HepG2 (cell line): ENCODE results near the gene CKS1B. TPM values are rescaled to one million over a fixed set of nuclear protein-coding genes. Genes with fewer than 3 reads are reported as not detected.

Source experiments
- ARNT ChIP-seq: fragments of 450-650 bp; IDR thresholded peaks from 2 replicates; pipeline ENCODE4 v1.6.1; 2017
- CC2D1A ChIP-seq: sonication (generic); formaldehyde crosslinking; IDR thresholded peaks from 2 replicates; pipeline ENCODE4 v1.8.1; 2023; ENCODE audit warnings: mild to moderate bottlenecking, missing genetic modification reagents
- DR1 ChIP-seq: sonication (generic); formaldehyde crosslinking; IDR thresholded peaks from 2 replicates; pipeline ENCODE4 v1.8.0; 2021; ENCODE audit warnings: mild to moderate bottlenecking, missing genetic modification reagents, inconsistent platforms
- GATA4 ChIP-seq: sonication (generic); IDR thresholded peaks from 2 replicates; pipeline ENCODE4 v1.6.1; 2016; ENCODE audit warnings: antibody characterized with exemption, low read depth, borderline replicate concordance
- HDAC2 ChIP-seq: sonication (generic); formaldehyde crosslinking; IDR thresholded peaks from 2 replicates; pipeline ENCODE4 v1.4.0; 2020; ENCODE audit warnings: missing genetic modification reagents
- IKZF4 ChIP-seq: sonication (generic); formaldehyde crosslinking; IDR thresholded peaks from 2 replicates; pipeline ENCODE4 v1.5.1; 2020; ENCODE audit warnings: borderline replicate concordance, mild to moderate bottlenecking, low read depth, missing genetic modification reagents; ENCODE audit errors: not compliant biosample characterization
- KAT7 ChIP-seq: IDR thresholded peaks from 2 replicates; pipeline ENCODE4 v1.6.1; 2018; ENCODE audit warnings: borderline replicate concordance, missing compliant biosample characterization
- MBD4 ChIP-seq: IDR thresholded peaks from 2 replicates; pipeline ENCODE4 v1.6.1; 2012; ENCODE audit warnings: low read length, inconsistent platforms, borderline replicate concordance
- NFIC ChIP-seq: IDR thresholded peaks from 2 replicates; pipeline ENCODE4 v1.6.1; 2012; ENCODE audit warnings: mild to moderate bottlenecking, low read length, inconsistent platforms
- NR2C2 ChIP-seq: sonication (generic); formaldehyde crosslinking; IDR thresholded peaks from 2 replicates; pipeline ENCODE4 v1.4.0; 2020; ENCODE audit warnings: missing genetic modification reagents, mild to moderate bottlenecking, moderate library complexity, borderline replicate concordance
- RORA ChIP-seq: sonication (generic); formaldehyde crosslinking; IDR thresholded peaks from 2 replicates; pipeline ENCODE4 v1.5.0; 2020; ENCODE audit warnings: mild to moderate bottlenecking, missing genetic modification reagents, moderate library complexity
- SP1 ChIP-seq, 2 experiments: fragments of 450-650 bp in 1 of 2; sonication (generic) in 1 of 2; formaldehyde crosslinking in 1 of 2; IDR thresholded peaks; 2 replicates each; pipeline versions ENCODE4 v1.4.0 to v1.6.1; 2016 to 2020; ENCODE audit warnings: missing genetic modification reagents in 1 of 2
- SRSF4 ChIP-seq: fragments of 200-400 bp; formaldehyde crosslinking; IDR thresholded peaks from one replicate; pipeline ENCODE4 v1.6.1; 2018; ENCODE audit warnings: mild to moderate bottlenecking, low read depth, low read length, moderate library complexity; ENCODE audit not compliant: poor library complexity, severe bottlenecking
- STAT5B ChIP-seq: sonication (generic); formaldehyde crosslinking; IDR thresholded peaks from 2 replicates; pipeline ENCODE4 v1.4.0; 2020; ENCODE audit warnings: missing genetic modification reagents
- SYNCRIP ChIP-seq: fragments of 200-400 bp; formaldehyde crosslinking; IDR thresholded peaks from 2 replicates; pipeline ENCODE4 v1.6.1; 2018; ENCODE audit warnings: mild to moderate bottlenecking, low read depth, low read length; ENCODE audit not compliant: insufficient read depth
- THAP11 ChIP-seq: IDR thresholded peaks from 2 replicates; pipeline ENCODE4 v1.6.1; 2016; ENCODE audit warnings: missing biosample characterization, missing genetic modification reagents
- ZBTB1 ChIP-seq: sonication (generic); formaldehyde crosslinking; IDR thresholded peaks from 2 replicates; pipeline ENCODE4 v1.4.0; 2020; ENCODE audit warnings: missing genetic modification reagents, borderline replicate concordance
- ZBTB42 ChIP-seq: sonication (generic); formaldehyde crosslinking; IDR thresholded peaks from 2 replicates; pipeline ENCODE4 v1.5.0; 2020; ENCODE audit warnings: mild to moderate bottlenecking, missing genetic modification reagents
- ZFX ChIP-seq: sonication (generic); formaldehyde crosslinking; IDR thresholded peaks from 2 replicates; pipeline ENCODE4 v1.4.0; 2020; ENCODE audit warnings: mild to moderate bottlenecking, low read depth, missing genetic modification reagents, moderate library complexity
- ZMYM2 ChIP-seq: sonication (generic); formaldehyde crosslinking; IDR thresholded peaks from 2 replicates; pipeline ENCODE4 v1.8.0; 2022; ENCODE audit warnings: mild to moderate bottlenecking, missing genetic modification reagents
- ZNF180 ChIP-seq: sonication (generic); formaldehyde crosslinking; IDR thresholded peaks from 2 replicates; pipeline ENCODE4 v1.4.0; 2020; ENCODE audit warnings: low read depth, missing genetic modification reagents, borderline replicate concordance
- ZNF230 ChIP-seq: sonication (generic); formaldehyde crosslinking; IDR thresholded peaks from 2 replicates; pipeline ENCODE4 v1.4.0; 2020; ENCODE audit warnings: mild to moderate bottlenecking, missing genetic modification reagents
- ZNF235 ChIP-seq: sonication (generic); formaldehyde crosslinking; IDR thresholded peaks from 2 replicates; pipeline ENCODE4 v1.8.1; 2023; ENCODE audit warnings: mild to moderate bottlenecking, missing genetic modification reagents, borderline replicate concordance
- ZNF274 ChIP-seq: sonication (generic); formaldehyde crosslinking; IDR thresholded peaks from 2 replicates; pipeline ENCODE4 v1.5.1; 2020; ENCODE audit warnings: mild to moderate bottlenecking, missing genetic modification reagents
- ZNF329 ChIP-seq: sonication (generic); formaldehyde crosslinking; IDR thresholded peaks from 2 replicates; pipeline ENCODE4 v1.9.0; 2021; ENCODE audit warnings: low read depth, mild to moderate bottlenecking, missing genetic modification reagents
- ZNF44 ChIP-seq: sonication (generic); formaldehyde crosslinking; IDR thresholded peaks from 2 replicates; pipeline ENCODE4 v1.5.1; 2020; ENCODE audit warnings: mild to moderate bottlenecking, missing genetic modification reagents
- ZNF556 ChIP-seq: sonication (generic); formaldehyde crosslinking; IDR thresholded peaks from 2 replicates; pipeline ENCODE4 v1.4.0; 2020; ENCODE audit warnings: mild to moderate bottlenecking, missing genetic modification reagents, borderline replicate concordance
- polyA plus RNA-seq, 8 experiments: library from polyadenylated mRNA; depleted of rRNA in 3 of 8; stranded (reverse) in 7 of 8; unstranded in 1 of 8; fragments of >200 nt; fragmentation: Illumina TruSeq in 4 of 8; extraction: Trizol in 4 of 8; gene quantifications; 2 replicates each; pipeline versions ENCODE4 v1.2.1 to v1.2.3, GENCODE V29; 2011 to 2016; ENCODE audit warnings: low read depth in 4 of 8, missing spikeins in 1 of 8, mixed read lengths in 1 of 8; ENCODE audit not compliant: insufficient read depth in 1 of 8
- total RNA-seq, 5 experiments: library from RNA; depleted of rRNA; stranded (reverse); fragments of >200 nt; fragmentation: Illumina TruSeq; extraction: Trizol; gene quantifications; 2 replicates each; pipeline ENCODE4 v1.2.3, GENCODE V29; 2016; ENCODE audit warnings: low read depth in 1 of 5
- TF ChIP-seq, protein P1 (sequence below): sonication (generic); formaldehyde crosslinking; IDR thresholded peaks from 2 replicates; pipeline ENCODE4 v1.5.1; 2020; ENCODE audit warnings: missing genetic modification reagents, mild to moderate bottlenecking, borderline replicate concordance
- TF ChIP-seq, protein P2 (sequence below): sonication (generic); formaldehyde crosslinking; IDR thresholded peaks from 2 replicates; pipeline ENCODE4 v1.4.0; 2020; ENCODE audit warnings: missing genetic modification reagents
- TF ChIP-seq, protein P3 (sequence below): sonication (generic); formaldehyde crosslinking; IDR thresholded peaks from 2 replicates; pipeline ENCODE4 v1.8.0; 2022; ENCODE audit warnings: mild to moderate bottlenecking, missing genetic modification reagents, moderate library complexity

The CKS1B gene
- total and polyA plus RNA-seq, 2 of the 13 experiments (the other 11 are each of a cell fraction or from before 2014, with no cell fraction given): 217 to 222 TPM

DNA sequence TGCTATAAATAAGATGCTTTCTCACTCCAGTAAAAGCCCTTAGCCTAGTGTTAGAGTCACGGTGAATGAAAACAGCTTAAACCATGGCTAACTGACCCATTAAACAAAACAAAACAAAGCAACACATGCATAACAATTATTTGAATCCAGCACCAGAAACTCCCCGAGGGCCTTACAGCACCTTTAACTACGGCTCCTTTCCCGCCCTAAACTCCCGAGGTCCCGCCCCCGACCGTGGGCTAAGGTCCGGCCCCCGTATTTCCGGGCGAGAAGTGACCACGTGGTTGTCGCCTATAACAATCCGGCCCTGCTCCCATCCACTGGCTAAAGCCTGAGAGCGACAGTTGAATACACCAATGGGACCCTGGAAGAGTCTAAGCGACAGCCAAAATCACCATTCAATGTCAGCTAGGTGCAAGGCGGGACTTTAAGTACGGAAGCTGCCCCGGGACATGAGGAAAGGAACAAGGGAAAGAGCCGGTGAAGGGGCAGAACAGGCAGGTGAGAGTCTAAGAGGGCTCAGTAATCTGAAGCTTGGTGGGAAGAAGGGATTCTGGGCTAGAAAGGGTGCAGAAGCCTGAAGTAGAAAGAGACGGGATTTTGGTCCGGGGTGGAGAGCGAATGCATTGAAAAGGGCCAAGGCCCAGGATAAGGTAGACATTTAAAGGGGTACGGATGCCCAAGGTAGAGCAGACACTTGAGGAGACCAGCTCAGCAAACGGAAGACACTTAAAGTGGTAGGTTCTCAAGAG, 8.6 kb downstream of the CKS1B start, which contains the start of gene FLAD1 (continued):
- peak; percentile 75; the same call in 1 of the 2 replicates for TF ChIP-seq ZNF44 (CRISPR knock-in tag)
- no peak; the same call in 1 of the 2 replicates for TF ChIP-seq ZNF556 (CRISPR knock-in tag)
- TF ChIP-seq MBD4: no peak
- TF ChIP-seq ZBTB1 (CRISPR knock-in tag): no peak
- peak; percentile 90 for TF ChIP-seq THAP11 (CRISPR knock-in tag)
- TF ChIP-seq KAT7 (CRISPR knock-in tag): 0 out of 2 replicates have a peak, but pooled peaks have one; percentile 34
- no peak for TF ChIP-seq CC2D1A (CRISPR knock-in tag)
- no peak for TF ChIP-seq SP1 (IDR thresholded peaks at IDR 0.05)
- TF ChIP-seq SP1 (CRISPR knock-in tag; IDR thresholded peaks at IDR 0.05): peak; percentile 66
- TF ChIP-seq ZMYM2 (CRISPR knock-in tag): no peak
- TF ChIP-seq RORA (CRISPR knock-in tag): no peak
- peak; percentile 73 for TF ChIP-seq NFIC
- peak; percentile 64; the same call in 1 of the 2 replicates for TF ChIP-seq ZNF235
- TF ChIP-seq, protein P1, sequence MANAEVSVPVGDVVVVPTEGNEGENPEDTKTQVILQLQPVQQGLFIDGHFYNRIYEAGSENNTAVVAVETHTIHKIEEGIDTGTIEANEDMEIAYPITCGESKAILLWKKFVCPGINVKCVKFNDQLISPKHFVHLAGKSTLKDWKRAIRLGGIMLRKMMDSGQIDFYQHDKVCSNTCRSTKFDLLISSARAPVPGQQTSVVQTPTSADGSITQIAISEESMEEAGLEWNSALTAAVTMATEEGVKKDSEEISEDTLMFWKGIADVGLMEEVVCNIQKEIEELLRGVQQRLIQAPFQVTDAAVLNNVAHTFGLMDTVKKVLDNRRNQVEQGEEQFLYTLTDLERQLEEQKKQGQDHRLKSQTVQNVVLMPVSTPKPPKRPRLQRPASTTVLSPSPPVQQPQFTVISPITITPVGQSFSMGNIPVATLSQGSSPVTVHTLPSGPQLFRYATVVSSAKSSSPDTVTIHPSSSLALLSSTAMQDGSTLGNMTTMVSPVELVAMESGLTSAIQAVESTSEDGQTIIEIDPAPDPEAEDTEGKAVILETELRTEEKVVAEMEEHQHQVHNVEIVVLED: peak; percentile 62
- no peak for TF ChIP-seq ZNF180 (CRISPR knock-in tag)
- TF ChIP-seq ARNT: no peak
- TF ChIP-seq NR2C2: peak; percentile 64; the same call in 1 of the 2 replicates
- no peak for TF ChIP-seq ZNF274 (CRISPR knock-in tag)
- TF ChIP-seq HDAC2 (CRISPR knock-in tag): peak; percentile 77; the same call in 1 of the 2 replicates
- no peak for TF ChIP-seq ZNF329
- no peak for TF ChIP-seq ZNF230 (CRISPR knock-in tag)
- peak; percentile 56; the same call in 1 of the 2 replicates for TF ChIP-seq ZFX (CRISPR knock-in tag)
- TF ChIP-seq, protein P2, sequence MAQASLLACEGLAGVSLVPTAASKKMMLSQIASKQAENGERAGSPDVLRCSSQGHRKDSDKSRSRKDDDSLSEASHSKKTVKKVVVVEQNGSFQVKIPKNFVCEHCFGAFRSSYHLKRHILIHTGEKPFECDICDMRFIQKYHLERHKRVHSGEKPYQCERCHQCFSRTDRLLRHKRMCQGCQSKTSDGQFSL (CRISPR knock-in tag): no peak
- no peak for TF ChIP-seq STAT5B
- TF ChIP-seq DR1 (CRISPR knock-in tag): peak; percentile 59
- no peak for TF ChIP-seq SYNCRIP
- no peak for TF ChIP-seq GATA4
- TF ChIP-seq, protein P3, sequence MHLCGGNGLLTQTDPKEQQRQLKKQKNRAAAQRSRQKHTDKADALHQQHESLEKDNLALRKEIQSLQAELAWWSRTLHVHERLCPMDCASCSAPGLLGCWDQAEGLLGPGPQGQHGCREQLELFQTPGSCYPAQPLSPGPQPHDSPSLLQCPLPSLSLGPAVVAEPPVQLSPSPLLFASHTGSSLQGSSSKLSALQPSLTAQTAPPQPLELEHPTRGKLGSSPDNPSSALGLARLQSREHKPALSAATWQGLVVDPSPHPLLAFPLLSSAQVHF (CRISPR knock-in tag): no peak
- TF ChIP-seq SRSF4: no peak
- TF ChIP-seq ZBTB42 (CRISPR knock-in tag): no peak
- TF ChIP-seq IKZF4 (CRISPR knock-in tag): no peak
